HepG2 (cell line): ENCODE data around the gene SLC4A7. TPM values are rescaled to one million over a fixed set of nuclear protein-coding genes. Genes with fewer than 3 reads are reported as not detected.

Source experiments
- ARNTL ChIP-seq: sonication (generic); formaldehyde crosslinking; IDR thresholded peaks from 2 replicates; pipeline ENCODE4 v1.4.0; 2020; ENCODE audit warnings: mild to moderate bottlenecking, missing genetic modification reagents
- HDAC1 ChIP-seq: sonication (generic); formaldehyde crosslinking; IDR thresholded peaks from 2 replicates; pipeline ENCODE4 v1.5.1; 2020; ENCODE audit warnings: mild to moderate bottlenecking, missing genetic modification reagents
- HHEX ChIP-seq: IDR thresholded peaks from 2 replicates; pipeline ENCODE4 v1.6.1; 2016; ENCODE audit warnings: control low read depth
- HOXD1 ChIP-seq: sonication (generic); formaldehyde crosslinking; IDR thresholded peaks from 2 replicates; pipeline ENCODE4 v1.5.0; 2020; ENCODE audit warnings: missing genetic modification reagents
- MTF2 ChIP-seq: sonication (generic); formaldehyde crosslinking; IDR thresholded peaks from 2 replicates; pipeline ENCODE4 v1.5.0; 2020; ENCODE audit warnings: missing genetic modification reagents, borderline replicate concordance
- NFIB ChIP-seq: sonication (generic); formaldehyde crosslinking; IDR thresholded peaks from 2 replicates; pipeline ENCODE4 v1.9.0; 2021; ENCODE audit warnings: missing genetic modification reagents, mild to moderate bottlenecking, borderline replicate concordance
- NFKB2 ChIP-seq: sonication (generic); formaldehyde crosslinking; IDR thresholded peaks from 2 replicates; pipeline ENCODE4 v1.4.0; 2020; ENCODE audit warnings: missing genetic modification reagents, borderline replicate concordance
- PCBP2 ChIP-seq: fragments of 200-400 bp; formaldehyde crosslinking; optimal IDR thresholded peaks from 2 replicates; pipeline ENCODE3; 2018; ENCODE audit warnings: low read length, low read depth; ENCODE audit not compliant: poor library complexity, severe bottlenecking
- POGZ ChIP-seq: sonication (generic); formaldehyde crosslinking; IDR thresholded peaks from 2 replicates; pipeline ENCODE4 v1.4.0; 2020; ENCODE audit warnings: mild to moderate bottlenecking, missing genetic modification reagents
- POLR2A ChIP-seq, 2 experiments: IDR thresholded peaks; 2 replicates each; pipeline ENCODE4 v1.6.1; 2011; ENCODE audit warnings: low read depth in 2 of 2, low read length in 2 of 2, mild to moderate bottlenecking in 1 of 2, moderate library complexity in 1 of 2; ENCODE audit not compliant: insufficient read depth in 1 of 2
- RAD21 ChIP-seq: fragments of 450-650 bp; formaldehyde crosslinking; IDR thresholded peaks from 2 replicates; pipeline ENCODE4 v1.5.0; 2020; ENCODE audit warnings: mild to moderate bottlenecking
- RARA ChIP-seq: IDR thresholded peaks from 2 replicates; pipeline ENCODE4 v1.6.1; 2016; ENCODE audit warnings: missing genetic modification reagents, missing compliant biosample characterization
- RFXANK ChIP-seq: IDR thresholded peaks from 2 replicates; pipeline ENCODE4 v1.6.1; 2016
- RXRB ChIP-seq: IDR thresholded peaks from 2 replicates; pipeline ENCODE4 v1.6.1; 2016; ENCODE audit warnings: borderline replicate concordance, missing genetic modification reagents, missing compliant biosample characterization
- SIX4 ChIP-seq: sonication (generic); formaldehyde crosslinking; IDR thresholded peaks from 2 replicates; pipeline ENCODE4 v1.4.0; 2020; ENCODE audit warnings: missing genetic modification reagents
- YY1 ChIP-seq: IDR thresholded peaks from 2 replicates; pipeline ENCODE4 v1.6.1; 2011; ENCODE audit warnings: low read length, low read depth, moderate library complexity, mild to moderate bottlenecking; ENCODE audit not compliant: insufficient read depth, insufficient replicate concordance
- ZFAT ChIP-seq: sonication (generic); formaldehyde crosslinking; conservative IDR thresholded peaks from 2 replicates; pipeline ENCODE4 v1.8.1; 2023; ENCODE audit warnings: missing genetic modification reagents, inconsistent platforms
- ZFY ChIP-seq: sonication (generic); formaldehyde crosslinking; IDR thresholded peaks from 2 replicates; pipeline ENCODE4 v1.4.0; 2020; ENCODE audit warnings: missing genetic modification reagents
- ZNF136 ChIP-seq: sonication (generic); formaldehyde crosslinking; IDR thresholded peaks from 2 replicates; pipeline ENCODE4 v1.8.1; 2022; ENCODE audit warnings: low read depth, mild to moderate bottlenecking, moderate library complexity, missing genetic modification reagents
- ZNF224 ChIP-seq: sonication (generic); formaldehyde crosslinking; IDR thresholded peaks from 2 replicates; pipeline ENCODE4 v1.5.0; 2020; ENCODE audit warnings: mild to moderate bottlenecking, missing genetic modification reagents
- ZNF33B ChIP-seq: sonication (generic); formaldehyde crosslinking; IDR thresholded peaks from 2 replicates; pipeline ENCODE4 v1.5.1; 2020; ENCODE audit warnings: mild to moderate bottlenecking, missing genetic modification reagents
- ZNF615 ChIP-seq: sonication (generic); formaldehyde crosslinking; IDR thresholded peaks from 2 replicates; pipeline ENCODE4 v1.5.0; 2020; ENCODE audit warnings: mild to moderate bottlenecking, missing genetic modification reagents, borderline replicate concordance
- ZNF776 ChIP-seq: sonication (generic); formaldehyde crosslinking; IDR thresholded peaks from 2 replicates; pipeline ENCODE4 v1.4.0; 2020; ENCODE audit warnings: mild to moderate bottlenecking, missing genetic modification reagents
- ZNF883 ChIP-seq: sonication (generic); formaldehyde crosslinking; IDR thresholded peaks from 2 replicates; pipeline ENCODE4 v1.5.1; 2020; ENCODE audit warnings: mild to moderate bottlenecking, missing genetic modification reagents; ENCODE audit errors: not compliant biosample characterization
- polyA plus RNA-seq, 8 experiments: library from polyadenylated mRNA; depleted of rRNA in 3 of 8; stranded (reverse) in 7 of 8; unstranded in 1 of 8; fragments of >200 nt; fragmentation: Illumina TruSeq in 4 of 8; extraction: Trizol in 4 of 8; gene quantifications; 2 replicates each; pipeline versions ENCODE4 v1.2.1 to v1.2.3, GENCODE V29; 2011 to 2016; ENCODE audit warnings: low read depth in 4 of 8, missing spikeins in 1 of 8, mixed read lengths in 1 of 8; ENCODE audit not compliant: insufficient read depth in 1 of 8
- total RNA-seq, 5 experiments: library from RNA; depleted of rRNA; stranded (reverse); fragments of >200 nt; fragmentation: Illumina TruSeq; extraction: Trizol; gene quantifications; 2 replicates each; pipeline ENCODE4 v1.2.3, GENCODE V29; 2016; ENCODE audit warnings: low read depth in 1 of 5
- TF ChIP-seq, protein P1 (sequence below): sonication (generic); formaldehyde crosslinking; IDR thresholded peaks from 2 replicates; pipeline ENCODE4 v1.4.0; 2020; ENCODE audit warnings: missing genetic modification reagents, mild to moderate bottlenecking, borderline replicate concordance
- TF ChIP-seq, protein P2 (sequence below): sonication (generic); formaldehyde crosslinking; IDR thresholded peaks from 2 replicates; pipeline ENCODE4 v1.8.1; 2022; ENCODE audit warnings: mild to moderate bottlenecking, missing genetic modification reagents

SLC4A7 gene
- total and polyA plus RNA-seq, 2 of the 13 experiments (the other 11 are each of a cell fraction or from before 2014, with no cell fraction given): 16.4 to 43.8 TPM

DNA sequence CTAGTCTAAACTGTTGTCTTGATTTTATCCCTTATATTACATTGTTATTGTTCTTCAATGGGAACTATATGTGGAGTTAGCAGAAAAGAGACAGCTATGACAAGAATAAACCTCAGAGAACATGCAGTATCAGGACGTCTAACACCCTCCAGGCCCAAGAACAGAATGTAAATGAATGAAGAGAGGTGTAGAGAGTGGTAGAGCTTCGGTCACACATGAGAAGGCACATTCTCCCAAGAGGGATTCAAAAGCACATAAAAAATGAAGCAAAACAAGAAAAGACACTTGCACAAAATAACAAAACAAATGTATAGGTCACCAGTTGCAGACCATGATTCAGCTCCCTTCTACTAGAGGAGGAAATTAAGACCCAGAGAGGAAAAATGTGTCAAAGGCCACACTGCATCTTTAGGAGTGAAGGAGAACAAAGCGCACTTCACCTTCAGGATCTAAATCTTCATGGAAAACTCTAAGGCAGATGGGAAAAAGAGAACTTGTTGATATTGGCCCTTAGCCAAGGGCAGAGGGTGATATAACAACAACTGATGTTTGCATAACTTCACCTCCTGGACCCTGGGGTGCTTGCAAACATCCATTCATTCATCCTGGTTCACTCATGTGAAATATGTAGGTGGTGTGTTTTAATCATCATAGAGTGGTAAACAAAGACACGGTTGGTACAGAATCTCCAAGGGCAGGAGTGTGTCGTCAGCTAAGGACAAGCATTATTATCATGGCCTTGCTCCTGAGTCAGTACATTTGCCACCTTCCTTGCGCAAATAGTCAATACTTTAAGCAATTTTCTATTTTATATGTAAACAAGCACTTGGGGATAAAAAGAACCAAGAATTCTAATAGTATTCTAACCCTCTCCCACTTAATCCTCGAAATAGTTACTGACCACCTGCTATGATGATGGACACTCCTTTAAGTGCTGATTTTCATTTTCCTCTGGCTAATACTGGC, 123.8 kb downstream of the SLC4A7 start (continued):
- peak; percentile 47 for TF ChIP-seq YY1
- TF ChIP-seq HDAC1 (CRISPR knock-in tag): peak; percentile 86
- peak; percentile 79; the same call in 1 of the 2 replicates for TF ChIP-seq SIX4 (CRISPR knock-in tag)
- TF ChIP-seq, protein P1, sequence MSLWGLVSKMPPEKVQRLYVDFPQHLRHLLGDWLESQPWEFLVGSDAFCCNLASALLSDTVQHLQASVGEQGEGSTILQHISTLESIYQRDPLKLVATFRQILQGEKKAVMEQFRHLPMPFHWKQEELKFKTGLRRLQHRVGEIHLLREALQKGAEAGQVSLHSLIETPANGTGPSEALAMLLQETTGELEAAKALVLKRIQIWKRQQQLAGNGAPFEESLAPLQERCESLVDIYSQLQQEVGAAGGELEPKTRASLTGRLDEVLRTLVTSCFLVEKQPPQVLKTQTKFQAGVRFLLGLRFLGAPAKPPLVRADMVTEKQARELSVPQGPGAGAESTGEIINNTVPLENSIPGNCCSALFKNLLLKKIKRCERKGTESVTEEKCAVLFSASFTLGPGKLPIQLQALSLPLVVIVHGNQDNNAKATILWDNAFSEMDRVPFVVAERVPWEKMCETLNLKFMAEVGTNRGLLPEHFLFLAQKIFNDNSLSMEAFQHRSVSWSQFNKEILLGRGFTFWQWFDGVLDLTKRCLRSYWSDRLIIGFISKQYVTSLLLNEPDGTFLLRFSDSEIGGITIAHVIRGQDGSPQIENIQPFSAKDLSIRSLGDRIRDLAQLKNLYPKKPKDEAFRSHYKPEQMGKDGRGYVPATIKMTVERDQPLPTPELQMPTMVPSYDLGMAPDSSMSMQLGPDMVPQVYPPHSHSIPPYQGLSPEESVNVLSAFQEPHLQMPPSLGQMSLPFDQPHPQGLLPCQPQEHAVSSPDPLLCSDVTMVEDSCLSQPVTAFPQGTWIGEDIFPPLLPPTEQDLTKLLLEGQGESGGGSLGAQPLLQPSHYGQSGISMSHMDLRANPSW (CRISPR knock-in tag): peak; percentile 94; the same call in 1 of the 2 replicates
- TF ChIP-seq ZNF615: no peak
- TF ChIP-seq ZFY (CRISPR knock-in tag): 0 out of 2 replicates have a peak, but pooled peaks have one; percentile 14
- no peak for TF ChIP-seq ZNF33B (CRISPR knock-in tag)
- peak; percentile 77 for TF ChIP-seq ARNTL (CRISPR knock-in tag)
- TF ChIP-seq MTF2 (CRISPR knock-in tag): no peak
- TF ChIP-seq ZNF224 (CRISPR knock-in tag): no peak
- no peak for TF ChIP-seq NFKB2
- no peak for TF ChIP-seq ZNF883 (CRISPR knock-in tag)
- peak; percentile 41 to 73; a peak in 3 of 4 replicates for TF ChIP-seq POLR2A (IDR thresholded peaks at IDR 0.05; ENCODE audit: insufficient read depth in 1 of 2, low read depth in 2 of 2, low read length in 2 of 2)
- TF ChIP-seq, protein P2, sequence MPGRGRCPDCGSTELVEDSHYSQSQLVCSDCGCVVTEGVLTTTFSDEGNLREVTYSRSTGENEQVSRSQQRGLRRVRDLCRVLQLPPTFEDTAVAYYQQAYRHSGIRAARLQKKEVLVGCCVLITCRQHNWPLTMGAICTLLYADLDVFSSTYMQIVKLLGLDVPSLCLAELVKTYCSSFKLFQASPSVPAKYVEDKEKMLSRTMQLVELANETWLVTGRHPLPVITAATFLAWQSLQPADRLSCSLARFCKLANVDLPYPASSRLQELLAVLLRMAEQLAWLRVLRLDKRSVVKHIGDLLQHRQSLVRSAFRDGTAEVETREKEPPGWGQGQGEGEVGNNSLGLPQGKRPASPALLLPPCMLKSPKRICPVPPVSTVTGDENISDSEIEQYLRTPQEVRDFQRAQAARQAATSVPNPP (CRISPR knock-in tag): peak; percentile 66; the same call in 1 of the 2 replicates
- TF ChIP-seq HHEX (CRISPR knock-in tag): peak; percentile 94
- peak; percentile 99 for TF ChIP-seq RARA (CRISPR knock-in tag)
- TF ChIP-seq ZNF136 (CRISPR knock-in tag): no peak
- TF ChIP-seq RAD21: peak; percentile 10; the same call in 1 of the 2 replicates
- TF ChIP-seq RFXANK: peak; percentile 79; the same call in 1 of the 2 replicates
- TF ChIP-seq RXRB: peak; percentile 99
- peak; percentile 100 for TF ChIP-seq NFIB (CRISPR knock-in tag)
- TF ChIP-seq ZNF776: no peak
- TF ChIP-seq HOXD1 (CRISPR knock-in tag): peak; percentile 92
- TF ChIP-seq PCBP2: no peak
- TF ChIP-seq POGZ (CRISPR knock-in tag): peak; percentile 91
- TF ChIP-seq ZFAT (CRISPR knock-in tag): no peak
